GM03348 (cell line): ENCODE results near the gene ERN1.
"Not testable (repeated sequence)": the region's sequence is repeated elsewhere in the genome, so short reads cannot be mapped to it uniquely, and the experiment has no call there.

Experiments used
- DNase-seq: peaks from one replicate; pipeline ENCODE4 v3.0.0; 2012; ENCODE audit warnings: low spot score

The ERN1 gene

GRCh38 chr17:64129765-64130558, at the start of gene ERN1:
Gene ERN1 (minus strand): TSS chr17:64130144. CDS start chr17:64130029, 115 bp downstream.
- peak; percentile 98 for DNase-seq

- not testable (repeated sequence) for DNase-seq
Measured at GRCh38 chr17:64179024-64179423, 49.1 kb upstream of the ERN1 start.

GRCh38 chr17:64178011-64178825, 48.3 kb upstream of the ERN1 start:
- no peak for DNase-seq

GRCh38 chr17:64177311-64178010, 47.5 kb upstream of the ERN1 start:
- no peak for DNase-seq

DNA sequence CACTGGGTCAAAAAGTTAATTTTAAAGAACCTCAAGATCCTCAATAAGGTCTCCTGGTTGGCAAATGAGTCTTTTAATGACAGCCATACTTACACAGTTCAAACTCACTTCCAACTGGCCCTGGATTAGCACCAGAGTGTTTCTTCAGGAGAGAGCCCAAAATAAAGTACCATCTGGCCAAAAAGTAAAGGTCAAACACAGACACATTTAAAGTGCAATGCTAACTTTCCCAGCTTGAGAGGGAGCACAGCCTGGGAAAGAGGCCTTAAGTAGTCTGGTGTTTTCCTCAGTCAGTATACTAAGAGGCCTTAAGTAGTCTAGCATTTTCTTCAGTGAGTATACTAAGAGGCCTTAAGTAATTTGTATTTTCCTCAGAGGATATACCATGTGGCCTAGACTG, 46.6 kb upstream of the ERN1 start:
- no peak for DNase-seq

DNA sequence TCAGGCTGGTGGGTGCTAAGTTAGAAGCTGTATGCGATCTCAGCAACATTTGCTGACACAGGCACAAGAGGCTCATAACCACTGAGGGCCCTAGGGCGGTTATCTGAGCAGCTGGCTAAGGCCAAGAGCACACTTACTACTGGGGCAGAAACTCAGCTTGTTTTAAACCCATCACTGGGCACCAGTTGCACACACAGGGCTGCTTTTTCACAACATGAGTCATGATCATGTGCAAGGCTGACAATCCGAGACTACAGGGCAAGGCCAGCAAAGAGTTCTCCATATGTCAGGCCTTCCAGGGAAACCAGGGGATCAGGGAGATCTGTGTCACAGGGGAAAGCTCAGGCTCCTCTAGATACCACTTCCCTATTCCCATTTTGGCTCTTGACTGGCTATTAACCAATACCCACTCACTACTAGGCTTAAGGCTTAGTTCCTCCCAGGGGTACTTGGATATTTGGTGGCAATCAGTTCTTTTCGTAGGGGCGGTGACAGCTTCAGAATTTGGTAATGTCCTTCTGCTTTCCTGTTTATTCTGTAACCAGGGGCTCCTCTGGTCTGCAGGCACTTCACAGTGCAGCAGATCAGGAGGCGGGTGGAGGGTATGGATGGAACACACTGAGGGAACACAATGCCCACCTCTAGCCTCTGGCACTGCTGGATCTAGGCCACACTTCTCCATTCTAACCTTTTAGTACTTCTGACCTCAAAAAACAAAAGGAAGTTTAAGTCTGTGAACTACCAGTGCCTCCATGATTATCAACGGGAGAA, 44.9 kb upstream of the ERN1 start:
- DNase-seq, result peak; percentile 42

GRCh38 chr17:64173646-64174045, 43.7 kb upstream of the ERN1 start:
- no peak for DNase-seq

GRCh38 chr17:64172510-64172909, 42.6 kb upstream of the ERN1 start:
- no peak for DNase-seq

GRCh38 chr17:64171041-64171440, 41.1 kb upstream of the ERN1 start:
- no peak for DNase-seq

DNA sequence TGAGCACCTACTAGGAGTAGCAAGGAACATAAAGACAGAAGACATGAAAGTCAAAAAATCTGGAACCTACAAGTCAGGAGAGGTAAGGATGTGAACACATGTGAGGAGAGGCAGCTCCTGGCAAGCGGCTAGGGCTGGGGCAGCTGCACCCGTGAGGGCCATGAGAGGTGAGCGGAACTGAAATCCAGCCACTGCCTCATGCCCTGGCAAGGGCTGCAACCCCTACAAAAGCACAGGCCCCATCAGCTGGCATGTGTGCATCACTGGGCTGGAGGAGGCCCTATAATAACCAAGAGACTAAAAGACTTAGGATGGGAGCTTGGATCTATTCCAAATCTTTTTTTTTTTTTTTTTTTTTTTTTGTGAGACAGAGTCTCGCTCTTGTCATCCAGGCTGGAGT, 40.3 kb upstream of the ERN1 start:
- DNase-seq, result no peak

- DNase-seq, result not testable (repeated sequence)
Measured at GRCh38 chr17:64167666-64168065, 37.7 kb upstream of the ERN1 start.

- DNase-seq, result no peak
Measured at GRCh38 chr17:64166876-64167275, 36.9 kb upstream of the ERN1 start.

- no peak for DNase-seq
Measured at GRCh38 chr17:64165347-64165746, 35.4 kb upstream of the ERN1 start.

- no peak for DNase-seq
Measured at GRCh38 chr17:64164596-64165285, 34.8 kb upstream of the ERN1 start.

GRCh38 chr17:64163468-64163867, 33.5 kb upstream of the ERN1 start:
- no peak for DNase-seq

- no peak for DNase-seq
Measured at GRCh38 chr17:64162554-64162953, 32.6 kb upstream of the ERN1 start.

DNA sequence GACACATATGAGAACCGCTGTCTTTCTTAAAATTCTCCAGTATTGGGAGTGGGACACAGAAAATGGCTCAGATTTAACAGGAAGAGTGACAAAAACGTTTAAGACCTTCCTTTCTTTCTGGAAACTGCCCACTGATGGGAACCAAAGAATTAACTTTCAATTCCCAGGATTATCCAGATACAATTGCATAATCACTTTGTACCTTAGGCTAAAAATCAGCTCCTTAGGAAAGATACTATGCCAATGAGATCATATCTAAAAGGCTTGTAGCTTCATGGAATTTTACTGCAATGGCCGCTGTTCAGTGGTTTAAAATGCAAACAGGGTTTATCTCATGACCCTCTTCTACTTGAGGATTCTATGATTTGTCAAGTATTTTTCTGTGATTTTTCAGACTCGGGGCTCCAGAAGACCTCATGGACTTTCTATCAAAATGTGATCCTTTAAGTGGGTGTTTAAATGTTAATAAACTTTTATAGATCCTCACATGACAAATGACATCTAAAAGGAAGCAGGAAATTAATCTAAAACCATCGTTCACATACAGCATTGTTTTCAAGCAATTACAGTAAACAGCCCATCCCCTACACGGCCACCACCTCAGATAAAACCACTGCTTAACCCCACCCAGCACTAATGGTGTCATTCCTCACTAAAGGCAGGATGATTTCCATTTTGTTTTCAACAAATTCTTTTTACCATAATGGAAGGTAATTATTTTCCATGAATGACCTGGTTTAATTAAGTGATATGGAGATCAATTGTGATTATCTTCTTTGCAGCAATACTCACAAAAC, 31.6 kb upstream of the ERN1 start:
- no peak for DNase-seq

DNA sequence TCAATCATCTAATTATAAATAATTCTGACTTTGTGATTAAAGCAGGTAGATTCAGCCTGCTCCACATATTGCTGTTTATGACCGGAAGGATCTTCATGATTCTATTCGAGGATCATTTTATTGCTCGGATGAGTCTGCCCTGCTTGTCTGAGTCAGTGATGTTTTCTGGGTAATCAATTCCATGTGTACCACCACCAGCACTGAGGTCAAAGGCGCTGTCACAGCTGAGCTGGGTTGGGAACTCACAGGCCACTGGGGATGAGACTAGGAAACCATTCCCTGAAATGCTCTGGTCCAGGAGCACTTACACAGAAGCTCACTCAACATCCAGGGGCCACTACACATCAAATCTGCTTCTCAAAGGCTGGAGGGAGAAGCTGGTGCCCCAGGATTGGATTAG, 30.4 kb upstream of the ERN1 start:
- DNase-seq, result peak; percentile 67

GRCh38 chr17:64158831-64159590, 29.1 kb upstream of the ERN1 start:
- no peak for DNase-seq

- DNase-seq, result no peak
Measured at GRCh38 chr17:64158406-64158805, 28.5 kb upstream of the ERN1 start.
